Fibroblast of lung (primary cell): ENCODE results near the gene PALLD. TPM values are rescaled to one million over a fixed set of nuclear protein-coding genes. Genes with fewer than 3 reads are reported as not detected.

ENCODE experiments used
- DNase-seq, 2 donors: peaks; one replicate each; pipeline versions ENCODE4 v3.0.0 to v3.0.0-alpha.2; 2010; ENCODE audit warnings: low read depth in 2 of 2
- H2AFZ ChIP-seq: 2 replicates; pipeline ENCODE4 v1.5.1; 2012; ENCODE audit warnings: low read length, control low read depth, inconsistent platforms
- H3K27ac ChIP-seq: 2 replicates; pipeline ENCODE4 v1.5.1; 2011; ENCODE audit warnings: low read length, control low read depth; ENCODE audit not compliant: insufficient read depth
- H3K27me3 ChIP-seq: 2 replicates; pipeline ENCODE4 v1.5.1; 2011; ENCODE audit warnings: mild to moderate bottlenecking, low read length; ENCODE audit not compliant: control insufficient read depth, insufficient read depth
- H3K36me3 ChIP-seq: 2 replicates; pipeline ENCODE4 v1.5.1; 2011; ENCODE audit warnings: low read length; ENCODE audit not compliant: control insufficient read depth, insufficient read depth
- H3K4me1 ChIP-seq: 2 replicates; pipeline ENCODE4 v1.5.1; 2011; ENCODE audit warnings: low read length; ENCODE audit not compliant: control insufficient read depth, insufficient read depth; ENCODE audit errors: extremely low read depth
- H3K4me2 ChIP-seq: 2 replicates; pipeline ENCODE4 v1.5.1; 2011; ENCODE audit warnings: low read length, control low read depth; ENCODE audit not compliant: insufficient read depth; ENCODE audit errors: extremely low read depth
- H3K4me3 ChIP-seq, 4 experiments: fragments of 200-600 bp in 1 of 4; sonication (generic) in 1 of 4; replicated peaks in 1 of 4; 2 replicates each; pipeline ENCODE4 v1.5.1; 2011 to 2016; ENCODE audit warnings: low read length in 4 of 4, low read depth in 3 of 4, mild to moderate bottlenecking in 3 of 4, control low read depth in 2 of 4, inconsistent platforms in 1 of 4, mixed read lengths in 1 of 4; ENCODE audit not compliant: insufficient read depth in 1 of 4; ENCODE audit errors: control extremely low read depth in 1 of 4
- H3K79me2 ChIP-seq: 2 replicates; pipeline ENCODE4 v1.5.1; 2012; ENCODE audit warnings: mild to moderate bottlenecking, low read length, inconsistent platforms; ENCODE audit not compliant: control insufficient read depth, insufficient read depth
- H3K9ac ChIP-seq: 2 replicates; pipeline ENCODE4 v1.5.1; 2011; ENCODE audit warnings: mild to moderate bottlenecking, low read length, control low read depth; ENCODE audit not compliant: insufficient read depth
- H3K9me3 ChIP-seq: 2 replicates; pipeline ENCODE4 v1.5.1; 2012; ENCODE audit warnings: low read depth, low read length; ENCODE audit not compliant: control insufficient read depth, insufficient read depth
- H4K20me1 ChIP-seq: 2 replicates; pipeline ENCODE4 v1.5.1; 2011; ENCODE audit warnings: low read length; ENCODE audit not compliant: control insufficient read depth, insufficient read depth; ENCODE audit errors: extremely low read depth
- CTCF ChIP-seq, 2 donors: IDR thresholded peaks in 1 of 2; conservative IDR thresholded peaks in 1 of 2; 1 replicate in 1 of 2; 2 replicates in 1 of 2; pipeline ENCODE4 v1.5.1; 2011 to 2012; ENCODE audit warnings: low read length in 2 of 2, control low read depth in 1 of 2, inconsistent platforms in 1 of 2, low read depth in 1 of 2, mild to moderate bottlenecking in 1 of 2
- EZH2 ChIP-seq: IDR thresholded peaks from 2 replicates; pipeline ENCODE4 v1.5.1; 2012; ENCODE audit warnings: low read length, control low read depth, mild to moderate bottlenecking; ENCODE audit errors: missing control alignments
- polyA plus RNA-seq, 2 donors: library from polyadenylated mRNA; depleted of rRNA in 1 of 2; stranded (reverse) in 1 of 2; unstranded in 1 of 2; fragments of >200 nt; gene quantifications; 2 replicates each; pipeline ENCODE4 v1.2.1, GENCODE V29; 2011 to 2012; ENCODE audit warnings: missing spikeins in 1 of 2
- total RNA-seq: library from RNA; depleted of rRNA; stranded (reverse); fragments of >200 nt; gene quantifications from 2 replicates; pipeline ENCODE4 v1.2.1, GENCODE V29; 2014

PALLD gene
- total and polyA plus RNA-seq, 2 donors (not counting 1 experiment from before 2014, with no cell fraction given), result 200 to 205 TPM

GRCh38 chr4:168541266-168541953 lies 44.6 kb downstream of the PALLD start:
- DNase-seq, result peak; percentile 64 to 75
- Histone ChIP-seq H3K9ac (no peak overlapping the region), H3K79me2 (no peaks in the 10 kb centered on the region), H3K4me1 (peaks cover 2% of the 10 kb centered on the region), H2AFZ (no peak overlapping the region), H4K20me1 (no peaks in the 10 kb centered on the region), H3K27ac (no peak overlapping the region), H3K4me3 (no peak overlapping the region), H3K27me3 (no peaks in the 10 kb centered on the region), H3K4me2 (no peak overlapping the region), H3K36me3 (no peaks in the 10 kb centered on the region), H3K9me3 (no peaks in the 10 kb centered on the region)
- no peak for TF ChIP-seq EZH2
- no peak for TF ChIP-seq CTCF (conservative IDR thresholded peaks at IDR 0.05 in 1 of 2, IDR thresholded peaks at IDR 0.05 in 1 of 2; ENCODE audit: low read depth in 1 of 2, low read length in 2 of 2)

GRCh38 chr4:168549143-168549542 lies 52.3 kb downstream of the PALLD start:
- no peaks in the 10 kb centered on the region for H3K27me3 ChIP-seq
- TF ChIP-seq EZH2, result no peak
- TF ChIP-seq CTCF (conservative IDR thresholded peaks at IDR 0.05 in 1 of 2, IDR thresholded peaks at IDR 0.05 in 1 of 2; ENCODE audit: low read depth in 1 of 2, low read length in 2 of 2), result no peak
- H3K4me3 ChIP-seq, result no peak overlapping the region
- peak overlapping the region; percentile 77 for H3K27ac ChIP-seq
- H3K9ac ChIP-seq, result no peak overlapping the region
- H3K9me3 ChIP-seq, result no peaks in the 10 kb centered on the region
- DNase-seq, result no peak
- no peaks in the 10 kb centered on the region for H3K79me2 ChIP-seq
- no peaks in the 10 kb centered on the region for H4K20me1 ChIP-seq
- peak overlapping the region; percentile 59 for H3K4me2 ChIP-seq
- no peaks in the 10 kb centered on the region for H3K36me3 ChIP-seq
- H2AFZ ChIP-seq, result no peak overlapping the region
- H3K4me1 ChIP-seq, result peaks cover 15% of the 10 kb centered on the region

- peak in 1 of 2 donors; percentile 57 for DNase-seq
- H3K4me2 ChIP-seq, result peak overlapping the region; percentile 62
- TF ChIP-seq EZH2, result no peak
- no peak for TF ChIP-seq CTCF (conservative IDR thresholded peaks at IDR 0.05 in 1 of 2, IDR thresholded peaks at IDR 0.05 in 1 of 2; ENCODE audit: low read depth in 1 of 2, low read length in 2 of 2)
- no peak overlapping the region for H3K9ac ChIP-seq
- peaks cover 15% of the 10 kb centered on the region for H3K4me1 ChIP-seq
- no peaks in the 10 kb centered on the region for H3K9me3 ChIP-seq
- no peaks in the 10 kb centered on the region for H4K20me1 ChIP-seq
- H3K4me3 ChIP-seq, result no peak overlapping the region
- H3K27ac ChIP-seq, result peak overlapping the region; percentile 77
- peak overlapping the region; percentile 15 for H2AFZ ChIP-seq
- H3K27me3 ChIP-seq, result no peaks in the 10 kb centered on the region
- no peaks in the 10 kb centered on the region for H3K36me3 ChIP-seq
- no peaks in the 10 kb centered on the region for H3K79me2 ChIP-seq
These were observed 53.4 kb downstream of the PALLD start for GRCh38 chr4:168550064-168550766.
